Peyer's patch (tissue), 4 donors: ENCODE results near the gene TMBIM4. TPM values are rescaled to one million over a fixed set of nuclear protein-coding genes. Genes with fewer than 3 reads are reported as not detected.

Experiments used
- DNase-seq, 3 donors: peaks; one replicate each; pipeline ENCODE4 v3.0.0-alpha.2; 2017 to 2019
- H3K27ac ChIP-seq, 4 donors: fragments of 200-600 bp; sonication (generic); one replicate each; pipeline ENCODE4 v1.5.1; 2016 to 2019
- H3K27me3 ChIP-seq, 2 donors: fragments of 200-600 bp; sonication (generic); one replicate each; pipeline ENCODE4 v1.5.1; 2019
- H3K36me3 ChIP-seq, 3 donors: fragments of 200-600 bp; sonication (generic); one replicate each; pipeline ENCODE4 v1.5.1; 2016 to 2019
- H3K4me1 ChIP-seq, 4 donors: fragments of 200-600 bp; sonication (generic); one replicate each; pipeline ENCODE4 v1.5.1; 2016 to 2019
- H3K4me3 ChIP-seq, 4 donors: fragments of 200-600 bp; sonication (generic); 1 replicate in 3 of 4; 2 replicates in 1 of 4; pipeline ENCODE4 v1.5.1; 2016 to 2019; ENCODE audit warnings: mild to moderate bottlenecking in 1 of 4
- H3K9me3 ChIP-seq, 4 donors: fragments of 200-600 bp; sonication (generic); one replicate each; pipeline ENCODE4 v1.5.1; 2016 to 2019; ENCODE audit warnings: mild to moderate bottlenecking in 1 of 4
- POLR2A ChIP-seq, 2 donors: fragments of 450-650 bp; IDR thresholded peaks; one replicate each; pipeline ENCODE4 v1.5.1; 2017; ENCODE audit warnings: antibody characterized with exemption in 2 of 2, mild to moderate bottlenecking in 2 of 2, moderate library complexity in 2 of 2
- total RNA-seq, 4 donors: library from RNA; depleted of rRNA; stranded (reverse); fragments of >200 nt; gene quantifications; one replicate each; pipeline ENCODE4 v1.1.0, GENCODE V29; 2016
- TF ChIP-seq, protein P1 (sequence below), 6 experiments: fragments of 450-650 bp in 4 of 6; fragments of 200-600 bp in 2 of 6; sonication (generic) in 1 of 6; IDR thresholded peaks; one replicate each; pipeline ENCODE4 v1.5.1; 2017 to 2019; ENCODE audit warnings: antibody characterized with exemption in 6 of 6, mild to moderate bottlenecking in 3 of 6, moderate library complexity in 1 of 6

TMBIM4 gene
- total RNA-seq, 4 donors from 2014 or later: 57.9 to 173 (median 70.7) TPM

DNA sequence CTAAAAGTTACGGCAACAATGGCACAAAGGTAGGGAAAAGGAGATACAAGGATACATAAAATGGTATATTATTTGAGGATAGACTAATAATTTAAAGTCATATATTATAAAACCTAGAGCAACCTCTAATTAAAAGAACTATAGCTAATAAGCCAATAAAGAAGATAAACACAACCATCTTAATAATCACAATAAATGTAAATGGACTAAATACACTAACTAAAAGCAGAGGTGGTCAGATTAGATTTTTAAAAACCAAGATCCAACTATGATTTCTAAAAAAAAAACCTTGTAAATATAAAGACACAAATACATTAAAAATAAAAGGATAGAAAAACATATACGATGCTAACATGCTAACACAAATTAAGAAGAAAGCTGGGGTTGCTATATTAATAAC, 28.5 kb downstream of the TMBIM4 start:
- Histone ChIP-seq H3K27me3 (no peaks in the 10 kb centered on the region), H3K4me3 (no peak overlapping the region), H3K27ac (no peak overlapping the region), H3K4me1 (no peaks in the 10 kb centered on the region), H3K36me3 (peaks cover 0 to 71% (median 3%) of the 10 kb centered on the region in 3 donors), H3K9me3 (peaks cover 0 to 15% (median 0%) of the 10 kb centered on the region in 4 donors)
- DNase-seq: no peak
- no peak for TF ChIP-seq POLR2A (IDR thresholded peaks at IDR 0.05)
- TF ChIP-seq, protein P1, sequence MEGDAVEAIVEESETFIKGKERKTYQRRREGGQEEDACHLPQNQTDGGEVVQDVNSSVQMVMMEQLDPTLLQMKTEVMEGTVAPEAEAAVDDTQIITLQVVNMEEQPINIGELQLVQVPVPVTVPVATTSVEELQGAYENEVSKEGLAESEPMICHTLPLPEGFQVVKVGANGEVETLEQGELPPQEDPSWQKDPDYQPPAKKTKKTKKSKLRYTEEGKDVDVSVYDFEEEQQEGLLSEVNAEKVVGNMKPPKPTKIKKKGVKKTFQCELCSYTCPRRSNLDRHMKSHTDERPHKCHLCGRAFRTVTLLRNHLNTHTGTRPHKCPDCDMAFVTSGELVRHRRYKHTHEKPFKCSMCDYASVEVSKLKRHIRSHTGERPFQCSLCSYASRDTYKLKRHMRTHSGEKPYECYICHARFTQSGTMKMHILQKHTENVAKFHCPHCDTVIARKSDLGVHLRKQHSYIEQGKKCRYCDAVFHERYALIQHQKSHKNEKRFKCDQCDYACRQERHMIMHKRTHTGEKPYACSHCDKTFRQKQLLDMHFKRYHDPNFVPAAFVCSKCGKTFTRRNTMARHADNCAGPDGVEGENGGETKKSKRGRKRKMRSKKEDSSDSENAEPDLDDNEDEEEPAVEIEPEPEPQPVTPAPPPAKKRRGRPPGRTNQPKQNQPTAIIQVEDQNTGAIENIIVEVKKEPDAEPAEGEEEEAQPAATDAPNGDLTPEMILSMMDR (IDR thresholded peaks at IDR 0.05): no peak

DNA sequence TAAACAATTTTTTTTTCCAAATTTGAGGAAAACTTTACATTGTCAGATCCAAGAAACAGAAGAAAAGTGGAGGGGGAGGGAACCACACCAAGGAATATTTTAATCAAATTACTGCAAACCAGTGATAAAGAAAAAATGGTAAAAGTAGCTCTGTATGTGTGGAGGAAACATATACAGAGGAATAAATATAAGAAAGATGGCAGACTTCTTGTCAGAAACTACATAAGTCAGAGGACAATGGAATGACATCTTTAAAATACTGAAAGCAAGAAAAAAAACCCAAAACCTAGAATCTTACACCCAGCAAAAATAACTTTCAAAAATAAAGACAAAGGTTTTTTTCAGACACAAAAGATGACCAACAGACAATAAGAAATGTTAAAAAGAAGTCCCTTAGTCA, 29.1 kb downstream of the TMBIM4 start:
- H3K27me3 ChIP-seq: no peaks in the 10 kb centered on the region
- no peaks in the 10 kb centered on the region for H3K4me1 ChIP-seq
- TF ChIP-seq, protein P1 (IDR thresholded peaks at IDR 0.05): no peak
- TF ChIP-seq POLR2A (IDR thresholded peaks at IDR 0.05): no peak
- peaks cover 0 to 15% (median 0%) of the 10 kb centered on the region in 4 donors for H3K9me3 ChIP-seq
- no peak overlapping the region for H3K27ac ChIP-seq
- peaks cover 0 to 71% (median 3%) of the 10 kb centered on the region in 3 donors for H3K36me3 ChIP-seq
- H3K4me3 ChIP-seq: no peak overlapping the region
- DNase-seq: no peak

DNA sequence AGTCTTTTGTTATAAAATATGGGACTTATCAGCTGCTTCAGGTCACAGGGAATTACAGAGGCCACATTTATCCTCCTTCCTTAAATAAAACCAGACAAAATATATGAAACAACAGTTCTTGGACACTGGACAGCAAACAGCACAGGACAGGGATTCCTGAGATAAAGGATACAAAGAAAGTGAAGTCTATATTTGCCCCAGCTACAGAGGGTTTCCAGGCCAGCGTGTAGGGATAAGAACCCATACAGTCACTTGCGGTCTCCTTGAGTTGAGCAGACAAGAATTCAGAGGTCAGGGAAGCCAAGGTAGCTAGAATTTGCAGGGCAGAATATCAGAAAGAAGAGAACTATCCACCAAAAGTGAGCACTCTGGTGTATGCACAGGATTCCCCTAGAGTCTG, 30.5 kb downstream of the TMBIM4 start:
- Histone ChIP-seq H3K36me3 (peaks cover 0 to 71% (median 3%) of the 10 kb centered on the region in 3 donors), H3K4me1 (no peaks in the 10 kb centered on the region)
- TF ChIP-seq, protein P1 (IDR thresholded peaks at IDR 0.05): no peak
- no peak for TF ChIP-seq POLR2A (IDR thresholded peaks at IDR 0.05)

DNA sequence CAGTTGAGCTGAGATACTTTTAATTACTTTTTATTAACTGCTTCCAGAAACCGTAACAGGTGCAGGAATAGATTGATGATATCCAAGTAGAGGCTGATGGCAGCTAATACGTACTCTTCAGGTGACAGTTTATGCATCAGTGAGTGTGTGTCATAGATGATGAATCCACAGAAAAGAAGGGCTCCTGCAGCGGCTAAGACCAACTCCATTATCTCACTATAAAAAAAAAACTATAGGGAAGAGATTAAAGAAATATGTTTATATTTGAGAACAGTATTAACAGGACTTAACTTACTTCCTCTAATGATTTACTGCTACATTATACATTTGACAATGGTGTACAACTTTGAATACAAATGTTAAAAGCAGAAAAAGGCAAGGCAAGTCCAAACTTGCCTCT, 31.9 kb downstream of the TMBIM4 start:
- TF ChIP-seq, protein P1 (IDR thresholded peaks at IDR 0.05): no peak
- no peak for TF ChIP-seq POLR2A (IDR thresholded peaks at IDR 0.05)
- peaks cover 0 to 15% (median 0%) of the 10 kb centered on the region in 4 donors for H3K9me3 ChIP-seq
- peaks cover 0 to 63% (median 3%) of the 10 kb centered on the region in 3 donors for H3K36me3 ChIP-seq

More for the DNA sequence above, 30.5 kb downstream of the TMBIM4 start:
- Histone ChIP-seq H3K27me3 (no peaks in the 10 kb centered on the region), H3K9me3 (peaks cover 0 to 15% (median 0%) of the 10 kb centered on the region in 4 donors), H3K4me3 (no peak overlapping the region), H3K27ac (no peak overlapping the region)
- DNase-seq: no peak

DNA sequence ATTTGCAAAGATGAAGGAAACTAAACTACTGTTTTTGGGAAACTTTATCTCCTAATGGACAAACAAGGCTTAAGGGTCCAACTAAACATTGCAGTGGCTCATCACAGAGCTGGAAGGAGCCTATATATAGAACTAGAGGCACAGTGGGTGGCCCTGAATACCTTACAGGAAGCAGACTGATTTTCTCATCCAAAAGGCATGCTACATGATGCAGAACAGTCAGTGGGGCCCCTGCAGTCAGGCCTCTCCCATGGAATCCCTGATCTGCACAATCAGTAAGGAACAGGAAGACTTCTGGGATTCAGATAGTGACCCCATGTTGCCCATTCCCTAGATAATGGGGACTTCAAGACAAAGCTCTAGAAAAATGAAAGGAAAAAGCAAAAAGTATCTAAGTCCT, 37.4 kb downstream of the TMBIM4 start:
- peaks cover 0 to 23% (median 4%) of the 10 kb centered on the region in 4 donors for H3K4me1 ChIP-seq
- no peaks in the 10 kb centered on the region for H3K9me3 ChIP-seq
- H3K4me3 ChIP-seq: no peak overlapping the region
- H3K27me3 ChIP-seq: no peaks in the 10 kb centered on the region
- no peak for DNase-seq
- H3K27ac ChIP-seq: no peak overlapping the region
- H3K36me3 ChIP-seq: peaks cover 0 to 24% (median 0%) of the 10 kb centered on the region in 3 donors
- TF ChIP-seq, protein P1 (IDR thresholded peaks at IDR 0.05): no peak
- TF ChIP-seq POLR2A (IDR thresholded peaks at IDR 0.05): no peak

More for the DNA sequence above, 31.9 kb downstream of the TMBIM4 start:
- Histone ChIP-seq H3K4me3 (no peak overlapping the region), H3K27ac (no peak overlapping the region), H3K27me3 (no peaks in the 10 kb centered on the region), H3K4me1 (no peaks in the 10 kb centered on the region)
- no peak for DNase-seq
